Keratinocyte (primary cell): ENCODE data around the gene STRC. TPM values are rescaled to one million over a fixed set of nuclear protein-coding genes. Genes with fewer than 3 reads are reported as not detected.
"Not testable (repeated sequence)": the region's sequence is repeated elsewhere in the genome, so short reads cannot be mapped to it uniquely, and the experiment has no call there.

Experiments
- DNase-seq: peaks from one replicate; pipeline ENCODE4 v3.0.0-alpha.2; 2011; ENCODE audit warnings: low read depth, missing footprints, low spot score
- FAIRE-seq: peaks from 2 replicates; lab custom pipeline; 2011; peaks lifted over from hg19 to GRCh38; lab: Jason Lieb, UNC
- H2AFZ ChIP-seq: 2 replicates; pipeline ENCODE4 v1.6.0; 2012; ENCODE audit warnings: low read length, control low read depth, inconsistent platforms; ENCODE audit not compliant: control insufficient read depth
- H3K27ac ChIP-seq: 2 replicates; pipeline ENCODE4 v1.5.1; 2011; ENCODE audit warnings: low read length; ENCODE audit not compliant: control insufficient read depth, insufficient read depth
- H3K27me3 ChIP-seq: 3 replicates; pipeline ENCODE4 v1.6.0; 2011; ENCODE audit warnings: low read length; ENCODE audit not compliant: control insufficient read depth, insufficient read depth; ENCODE audit errors: extremely low read depth
- H3K36me3 ChIP-seq, 2 experiments: 2 replicates in 1 of 2; 3 replicates in 1 of 2; pipeline ENCODE4 v1.5.1; 2011; ENCODE audit warnings: low read length in 2 of 2, mild to moderate bottlenecking in 1 of 2; ENCODE audit not compliant: control insufficient read depth in 2 of 2, insufficient read depth in 2 of 2; ENCODE audit errors: extremely low read depth in 1 of 2
- H3K4me1 ChIP-seq: 3 replicates; pipeline ENCODE4 v1.5.1; 2011; ENCODE audit warnings: low read length; ENCODE audit not compliant: control insufficient read depth, insufficient read depth; ENCODE audit errors: extremely low read depth
- H3K4me2 ChIP-seq: 3 replicates; pipeline ENCODE4 v1.6.0; 2011; ENCODE audit warnings: low read depth, low read length; ENCODE audit not compliant: control insufficient read depth, insufficient read depth; ENCODE audit errors: extremely low read depth
- H3K4me3 ChIP-seq, 3 experiments: fragments of 200-600 bp in 1 of 3; sonication (generic) in 1 of 3; 2 replicates in 2 of 3; 3 replicates in 1 of 3; pipeline ENCODE4 v1.5.1; 2011 to 2016; ENCODE audit warnings: low read length in 3 of 3, mild to moderate bottlenecking in 3 of 3, control low read depth in 2 of 3, inconsistent platforms in 1 of 3, low read depth in 1 of 3, mixed read lengths in 1 of 3, mixed run types in 1 of 3, moderate library complexity in 1 of 3; ENCODE audit not compliant: control insufficient read depth in 2 of 3, insufficient read depth in 2 of 3; ENCODE audit errors: extremely low read depth in 1 of 3
- H3K79me2 ChIP-seq: 2 replicates; pipeline ENCODE4 v1.6.0; 2012; ENCODE audit warnings: low read length; ENCODE audit not compliant: control insufficient read depth, insufficient read depth
- H3K9ac ChIP-seq: 3 replicates; pipeline ENCODE4 v1.6.0; 2011; ENCODE audit warnings: low read length; ENCODE audit not compliant: control insufficient read depth, insufficient read depth; ENCODE audit errors: extremely low read depth
- H3K9me1 ChIP-seq: 3 replicates; pipeline ENCODE4 v1.6.0; 2011; ENCODE audit warnings: low read length; ENCODE audit not compliant: control insufficient read depth, insufficient read depth; ENCODE audit errors: extremely low read depth
- H3K9me3 ChIP-seq: 2 replicates; pipeline ENCODE4 v1.5.1; 2012; ENCODE audit warnings: low read depth, low read length; ENCODE audit not compliant: control insufficient read depth
- H4K20me1 ChIP-seq: 3 replicates; pipeline ENCODE4 v1.6.0; 2011; ENCODE audit warnings: low read length; ENCODE audit not compliant: control insufficient read depth, insufficient read depth; ENCODE audit errors: extremely low read depth
- dilution Hi-C: fragments of 300-500 bp; cut with MboI; formaldehyde crosslinking; loops from one replicate; pipeline ENCODE4 v1.7.0; 2020; ENCODE audit warnings: low sequenced_read_pairs; ENCODE audit not compliant: extremely low pct_ligation_motif_present
- polyA minus RNA-seq, 3 experiments: library from RNA; depleted of rRNA, polyadenylated mRNA; stranded (reverse); fragments of >200 nt; gene quantifications; 1 replicate in 1 of 3; 2 replicates in 1 of 3; 3 replicates in 1 of 3; pipeline ENCODE4 v1.2.3, GENCODE V29; 2011
- polyA plus RNA-seq, 5 experiments: library from polyadenylated mRNA; depleted of rRNA in 3 of 5; stranded (reverse) in 3 of 5; stranded (forward) in 1 of 5; unstranded in 1 of 5; fragments of >200 nt; gene quantifications; 1 replicate in 1 of 5; 2 replicates in 3 of 5; 3 replicates in 1 of 5; pipeline versions ENCODE4 v1.2.1 to v1.2.3, GENCODE V29; 2011 to 2012; ENCODE audit warnings: missing spikeins in 2 of 5, low read depth in 1 of 5, low replicate concordance in 1 of 5

Gene STRC
- polyA plus RNA-seq (0.12 to 0.31 TPM (median 0.12 TPM) in 3 replicates), polyA minus RNA-seq (2.4 TPM in 1 of 3 replicates, not detected in the others)
- 2.8 TPM for polyA plus RNA-seq (2011; ENCODE audit: low read depth)
- 0.04 and 0.06 TPM in 2 replicates for polyA plus RNA-seq (2011; cell fraction: cytosol; rRNA removed)
- 2.2 and 4.2 TPM in 2 replicates for polyA plus RNA-seq (2011; cell fraction: nucleus; rRNA removed)
- polyA plus RNA-seq (2012; ENCODE audit: low replicate concordance) = 0.06 and 2.1 TPM in 2 replicates
- polyA minus RNA-seq (2011; cell fraction: cytosol; rRNA and poly(A)+ RNA removed) = not detected
- 0.63 and 2.6 TPM in 2 replicates for polyA minus RNA-seq (2011; cell fraction: nucleus; rRNA and poly(A)+ RNA removed)

DNA sequence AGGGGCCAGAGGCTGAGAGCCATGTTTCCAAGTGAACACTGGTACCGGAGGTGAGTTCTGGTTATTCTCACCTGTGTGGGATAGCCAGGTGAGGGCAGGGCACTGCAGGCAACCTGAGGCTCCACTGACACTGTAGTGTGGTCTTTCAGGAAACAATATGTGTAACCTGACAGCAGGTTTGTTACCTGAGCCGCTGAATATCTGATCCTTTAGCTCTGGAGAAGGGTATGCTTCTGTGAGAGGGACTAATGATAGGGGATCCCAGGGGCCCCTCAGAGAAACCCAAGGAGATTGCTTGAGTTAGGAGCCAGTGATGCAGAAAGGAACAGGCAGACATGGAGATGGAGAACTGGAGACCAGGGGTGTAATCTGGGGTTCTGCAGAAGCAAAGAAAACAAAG, at the start of gene STRC:
Gene STRC, minus strand, starts transcription at position 101 of the 400 bp plus-strand sequence. Its CDS starts 78 bp downstream, at position 23.
- FAIRE-seq, H3K9me1 ChIP-seq, H3K4me3 ChIP-seq, H3K9me3 ChIP-seq, dilution Hi-C loops, H3K27me3 ChIP-seq, H3K4me2 ChIP-seq, H3K27ac ChIP-seq, H3K79me2 ChIP-seq, DNase-seq, H3K9ac ChIP-seq, H4K20me1 ChIP-seq, H3K4me1 ChIP-seq, H3K36me3 ChIP-seq, H2AFZ ChIP-seq: not testable (repeated sequence)

DNA sequence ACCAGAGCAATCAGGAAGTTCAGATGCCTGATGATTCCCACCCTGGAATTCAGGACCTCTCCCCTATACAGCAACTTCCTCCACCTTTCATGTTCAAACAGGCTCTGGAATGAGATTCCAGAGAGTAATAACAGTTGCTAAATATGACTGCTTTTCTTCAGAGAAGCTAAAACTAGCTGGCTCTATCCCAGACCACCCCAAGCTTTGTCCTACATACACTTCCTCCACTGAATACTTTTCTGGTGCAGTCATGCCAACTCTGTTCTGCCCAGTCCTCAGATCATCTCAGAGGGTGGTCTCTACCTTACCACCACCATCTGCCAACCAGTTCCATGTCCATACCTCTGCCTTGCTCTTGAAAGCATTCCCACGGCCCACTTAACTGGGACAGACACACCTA, 47.6 kb upstream of the STRC start:
- dilution Hi-C loops, H3K4me3 ChIP-seq, H3K27ac ChIP-seq, DNase-seq, H3K4me1 ChIP-seq, H2AFZ ChIP-seq, H3K4me2 ChIP-seq, H3K27me3 ChIP-seq, H3K9me3 ChIP-seq, H3K9me1 ChIP-seq, H3K9ac ChIP-seq, H3K36me3 ChIP-seq, H3K79me2 ChIP-seq, H4K20me1 ChIP-seq: not testable (repeated sequence)
- peak; percentile 84 for FAIRE-seq

GRCh38 chr15:43663333-43663732, 44.7 kb upstream of the STRC start:
- H3K4me3 ChIP-seq, dilution Hi-C loops, H3K4me1 ChIP-seq, H3K4me2 ChIP-seq, H3K79me2 ChIP-seq, DNase-seq, H3K9me1 ChIP-seq, H2AFZ ChIP-seq, H3K36me3 ChIP-seq, H3K27me3 ChIP-seq, H3K9ac ChIP-seq, H4K20me1 ChIP-seq, H3K9me3 ChIP-seq, H3K27ac ChIP-seq, FAIRE-seq: not testable (repeated sequence)

- H2AFZ ChIP-seq, H3K4me2 ChIP-seq, H3K9ac ChIP-seq, H3K27me3 ChIP-seq, dilution Hi-C loops, H3K36me3 ChIP-seq, H3K4me1 ChIP-seq, H3K9me1 ChIP-seq, H4K20me1 ChIP-seq, H3K4me3 ChIP-seq, H3K9me3 ChIP-seq, H3K27ac ChIP-seq, H3K79me2 ChIP-seq, FAIRE-seq, DNase-seq: not testable (repeated sequence)
Measured at GRCh38 chr15:43662293-43662692, 43.7 kb upstream of the STRC start.

- H3K27ac ChIP-seq, H2AFZ ChIP-seq, dilution Hi-C loops, FAIRE-seq, H3K4me2 ChIP-seq, H3K4me1 ChIP-seq, H3K9me1 ChIP-seq, H3K4me3 ChIP-seq, H3K36me3 ChIP-seq, H4K20me1 ChIP-seq, H3K27me3 ChIP-seq, H3K9ac ChIP-seq, H3K9me3 ChIP-seq, DNase-seq, H3K79me2 ChIP-seq: not testable (repeated sequence)
Measured at GRCh38 chr15:43659727-43660126, 41.1 kb upstream of the STRC start.
